ENCODE measurements around the gene DPP6.

DPP6 gene

GRCh38 chr7:154738216-154738615 is 686.0 kb downstream of the DPP6 start:
- DNase-seq (ENCODE audit: extremely low read depth, low read depth) = no peak
- no peak for TF ChIP-seq CTCF (IDR thresholded peaks at IDR 0.05; ENCODE audit: low read depth, low read length, missing control alignments)
- H3K4me3 ChIP-seq (replicated peaks; ENCODE audit: low read depth, low read length) = no peak overlapping the region

GRCh38 chr7:154741131-154741530 is 688.9 kb downstream of the DPP6 start:
- no peak for DNase-seq (ENCODE audit: extremely low read depth, low read depth)
- TF ChIP-seq CTCF (IDR thresholded peaks at IDR 0.05; ENCODE audit: low read depth, low read length, missing control alignments) = no peak
- no peak overlapping the region for H3K4me3 ChIP-seq (replicated peaks; ENCODE audit: low read depth, low read length)

- TF ChIP-seq CTCF (IDR thresholded peaks at IDR 0.05; ENCODE audit: low read depth, low read length, missing control alignments) = no peak
- no peak for DNase-seq (ENCODE audit: extremely low read depth, low read depth)
- no peak overlapping the region for H3K4me3 ChIP-seq (replicated peaks; ENCODE audit: low read depth, low read length)
These were observed 691.0 kb downstream of the DPP6 start for GRCh38 chr7:154743206-154743605.

GRCh38 chr7:154744256-154744860 is 692.2 kb downstream of the DPP6 start:
- no peak for DNase-seq (ENCODE audit: extremely low read depth, low read depth)
- no peak overlapping the region for H3K4me3 ChIP-seq (replicated peaks; ENCODE audit: low read depth, low read length)
- peak; percentile 72 for TF ChIP-seq CTCF (IDR thresholded peaks at IDR 0.05; ENCODE audit: low read depth, low read length, missing control alignments)

- no peak for TF ChIP-seq CTCF (IDR thresholded peaks at IDR 0.05; ENCODE audit: low read depth, low read length, missing control alignments)
- H3K4me3 ChIP-seq (replicated peaks; ENCODE audit: low read depth, low read length) = no peak overlapping the region
- no peak for DNase-seq (ENCODE audit: extremely low read depth, low read depth)
These were observed 692.7 kb downstream of the DPP6 start for GRCh38 chr7:154744861-154745258.

- DNase-seq (ENCODE audit: extremely low read depth, low read depth) = no peak
- no peak overlapping the region for H3K4me3 ChIP-seq (replicated peaks; ENCODE audit: low read depth, low read length)
- no peak for TF ChIP-seq CTCF (IDR thresholded peaks at IDR 0.05; ENCODE audit: low read depth, low read length, missing control alignments)
These were observed 694.6 kb downstream of the DPP6 start for GRCh38 chr7:154746571-154747360.
